ENCODE measurements around the gene SCN9A. TPM values are rescaled to one million over a fixed set of nuclear protein-coding genes. Genes with fewer than 3 reads are reported as not detected.
A peak's percentile ranks its signal among the peaks of the same experiment; 100 is the strongest.

The SCN9A gene
- total and polyA plus RNA-seq, 2 donors (not counting 1 experiment from before 2014, with no cell fraction given) = 64.2 to 105 TPM

- no peak for DNase-seq (ENCODE audit: low read depth in 2 of 2)
- no peak overlapping the region for H3K4me3 ChIP-seq (replicated peaks in 1 of 4; ENCODE audit: control extremely low read depth in 1 of 4, insufficient read depth in 1 of 4, low read depth in 3 of 4, low read length in 4 of 4)
- no peak overlapping the region for H3K27ac ChIP-seq (ENCODE audit: insufficient read depth, low read length)
- TF ChIP-seq CTCF (conservative IDR thresholded peaks at IDR 0.05 in 1 of 2, IDR thresholded peaks at IDR 0.05 in 1 of 2; ENCODE audit: low read depth in 1 of 2, low read length in 2 of 2) = no peak
- no peak for TF ChIP-seq EZH2 (IDR thresholded peaks at IDR 0.05; ENCODE audit: low read length, missing control alignments)
- H3K27me3 ChIP-seq (ENCODE audit: control insufficient read depth, insufficient read depth, low read length) = no peaks in the 10 kb centered on the region
- H4K20me1 ChIP-seq (ENCODE audit: control insufficient read depth, extremely low read depth, insufficient read depth, low read length) = no peaks in the 10 kb centered on the region
- no peak overlapping the region for H3K9ac ChIP-seq (ENCODE audit: insufficient read depth, low read length)
- H2AFZ ChIP-seq (ENCODE audit: low read length) = no peak overlapping the region
- no peaks in the 10 kb centered on the region for H3K9me3 ChIP-seq (ENCODE audit: control insufficient read depth, insufficient read depth, low read depth, low read length)
- H3K79me2 ChIP-seq (ENCODE audit: control insufficient read depth, insufficient read depth, low read length) = no peaks in the 10 kb centered on the region
- no peaks in the 10 kb centered on the region for H3K4me1 ChIP-seq (ENCODE audit: control insufficient read depth, extremely low read depth, insufficient read depth, low read length)
- H3K4me2 ChIP-seq (ENCODE audit: extremely low read depth, insufficient read depth, low read length) = no peak overlapping the region
- no peaks in the 10 kb centered on the region for H3K36me3 ChIP-seq (ENCODE audit: control insufficient read depth, insufficient read depth, low read length)
Measured at GRCh38 chr2:166181813-166182154, 194.0 kb downstream of the SCN9A start.

GRCh38 chr2:166180951-166181812 lies 194.6 kb downstream of the SCN9A start:
- H3K27ac ChIP-seq (ENCODE audit: insufficient read depth, low read length) = no peak overlapping the region
- no peaks in the 10 kb centered on the region for H3K27me3 ChIP-seq (ENCODE audit: control insufficient read depth, insufficient read depth, low read length)
- no peaks in the 10 kb centered on the region for H3K4me1 ChIP-seq (ENCODE audit: control insufficient read depth, extremely low read depth, insufficient read depth, low read length)
- no peaks in the 10 kb centered on the region for H3K36me3 ChIP-seq (ENCODE audit: control insufficient read depth, insufficient read depth, low read length)
- H3K79me2 ChIP-seq (ENCODE audit: control insufficient read depth, insufficient read depth, low read length) = no peaks in the 10 kb centered on the region
- DNase-seq (ENCODE audit: low read depth in 2 of 2) = peak; percentile 38 to 54
- no peak overlapping the region for H3K4me3 ChIP-seq (replicated peaks in 1 of 4; ENCODE audit: control extremely low read depth in 1 of 4, insufficient read depth in 1 of 4, low read depth in 3 of 4, low read length in 4 of 4)
- no peak overlapping the region for H3K9ac ChIP-seq (ENCODE audit: insufficient read depth, low read length)
- no peak overlapping the region for H2AFZ ChIP-seq (ENCODE audit: low read length)
- H4K20me1 ChIP-seq (ENCODE audit: control insufficient read depth, extremely low read depth, insufficient read depth, low read length) = no peaks in the 10 kb centered on the region
- H3K9me3 ChIP-seq (ENCODE audit: control insufficient read depth, insufficient read depth, low read depth, low read length) = no peaks in the 10 kb centered on the region
- H3K4me2 ChIP-seq (ENCODE audit: extremely low read depth, insufficient read depth, low read length) = no peak overlapping the region
- TF ChIP-seq EZH2 (IDR thresholded peaks at IDR 0.05; ENCODE audit: low read length, missing control alignments) = no peak
- peak; percentile 45 to 70 for TF ChIP-seq CTCF (conservative IDR thresholded peaks at IDR 0.05 in 1 of 2, IDR thresholded peaks at IDR 0.05 in 1 of 2; ENCODE audit: low read depth in 1 of 2, low read length in 2 of 2)

GRCh38 chr2:166179201-166179600 lies 196.5 kb downstream of the SCN9A start:
- no peak overlapping the region for H3K4me2 ChIP-seq (ENCODE audit: extremely low read depth, insufficient read depth, low read length)
- H2AFZ ChIP-seq (ENCODE audit: low read length) = no peak overlapping the region
- no peaks in the 10 kb centered on the region for H3K4me1 ChIP-seq (ENCODE audit: control insufficient read depth, extremely low read depth, insufficient read depth, low read length)
- no peak overlapping the region for H3K4me3 ChIP-seq (replicated peaks in 1 of 4; ENCODE audit: control extremely low read depth in 1 of 4, insufficient read depth in 1 of 4, low read depth in 3 of 4, low read length in 4 of 4)
- no peaks in the 10 kb centered on the region for H3K27me3 ChIP-seq (ENCODE audit: control insufficient read depth, insufficient read depth, low read length)
- no peak for TF ChIP-seq EZH2 (IDR thresholded peaks at IDR 0.05; ENCODE audit: low read length, missing control alignments)
- peak in 1 of 2 donors; percentile 31 for TF ChIP-seq CTCF (conservative IDR thresholded peaks at IDR 0.05 in 1 of 2, IDR thresholded peaks at IDR 0.05 in 1 of 2; ENCODE audit: low read depth in 1 of 2, low read length in 2 of 2)
- no peaks in the 10 kb centered on the region for H3K36me3 ChIP-seq (ENCODE audit: control insufficient read depth, insufficient read depth, low read length)
- H3K79me2 ChIP-seq (ENCODE audit: control insufficient read depth, insufficient read depth, low read length) = no peaks in the 10 kb centered on the region
- no peak overlapping the region for H3K27ac ChIP-seq (ENCODE audit: insufficient read depth, low read length)
- DNase-seq (ENCODE audit: low read depth in 2 of 2) = peak in 1 of 2 donors; percentile 68
- no peaks in the 10 kb centered on the region for H3K9me3 ChIP-seq (ENCODE audit: control insufficient read depth, insufficient read depth, low read depth, low read length)
- H4K20me1 ChIP-seq (ENCODE audit: control insufficient read depth, extremely low read depth, insufficient read depth, low read length) = no peaks in the 10 kb centered on the region
- H3K9ac ChIP-seq (ENCODE audit: insufficient read depth, low read length) = no peak overlapping the region

All from fibroblast of lung (primary cell).